ENCODE data around the gene SEC24D.
"Not testable (repeated sequence)": the region's sequence is repeated elsewhere in the genome, so short reads cannot be mapped to it uniquely, and the experiment has no call there.

SEC24D gene

GRCh38 chr4:118835571-118836300 is at the start of gene SEC24D:
Gene SEC24D (minus strand): TSS chr4:118836126. CDS start chr4:118833696, 2,430 bp downstream.
- peak; percentile 73 to 82 for DNase-seq

GRCh38 chr4:118884716-118885115 is 48.8 kb upstream of the SEC24D start:
- DNase-seq = no peak

- no peak for DNase-seq
Observed at GRCh38 chr4:118883861-118884260, 47.9 kb upstream of the SEC24D start.

- DNase-seq = no peak
Observed at GRCh38 chr4:118881512-118882146, 45.7 kb upstream of the SEC24D start.

- no peak for DNase-seq
Observed at GRCh38 chr4:118879409-118879808, 43.5 kb upstream of the SEC24D start.

- DNase-seq = not testable (repeated sequence)
Observed at GRCh38 chr4:118878507-118878906, 42.6 kb upstream of the SEC24D start.

- no peak for DNase-seq
Observed at GRCh38 chr4:118877797-118878196, 41.9 kb upstream of the SEC24D start.

GRCh38 chr4:118872181-118872580 is 36.3 kb upstream of the SEC24D start:
- no peak for DNase-seq

- no peak for DNase-seq
Observed at GRCh38 chr4:118869808-118870342, 33.9 kb upstream of the SEC24D start.

- DNase-seq = no peak
Observed at GRCh38 chr4:118867311-118868067, 31.6 kb upstream of the SEC24D start.

GRCh38 chr4:118866442-118866841 is 30.5 kb upstream of the SEC24D start:
- DNase-seq = no peak

- peak; percentile 54 to 71 for DNase-seq
Observed at GRCh38 chr4:118865091-118865708, 29.3 kb upstream of the SEC24D start.

GRCh38 chr4:118858779-118859178 is 22.9 kb upstream of the SEC24D start:
- no peak for DNase-seq

GRCh38 chr4:118857760-118858159 is 21.8 kb upstream of the SEC24D start:
- no peak for DNase-seq

- no peak for DNase-seq
Observed at GRCh38 chr4:118850488-118851173, 14.7 kb upstream of the SEC24D start.

- no peak for DNase-seq
Observed at GRCh38 chr4:118849867-118850487, 14.1 kb upstream of the SEC24D start.

- no peak for DNase-seq
Observed at GRCh38 chr4:118848901-118849300, 13.0 kb upstream of the SEC24D start.

- DNase-seq = no peak
Observed at GRCh38 chr4:118848242-118848641, 12.3 kb upstream of the SEC24D start.

GRCh38 chr4:118846979-118847378 is 11.1 kb upstream of the SEC24D start:
- DNase-seq = no peak

GRCh38 chr4:118845552-118846050 is 9.7 kb upstream of the SEC24D start:
- no peak for DNase-seq

GRCh38 chr4:118843237-118843636 is 7.3 kb upstream of the SEC24D start:
- no peak for DNase-seq

- no peak for DNase-seq
Observed at GRCh38 chr4:118842055-118842454, 6.1 kb upstream of the SEC24D start.

Data from NCI-H2081 (cell line).